HG02981 (cell line): ENCODE data around the gene MTPN.

ENCODE experiments used
- ATAC-seq: cut with Tn5 transposase; IDR thresholded peaks from one replicate; pipeline ENCODE4 v1.9.1; 2021; ENCODE audit warnings: mild to moderate bottlenecking, moderate library complexity; ENCODE audit not compliant: unreplicated experiment

The MTPN gene

GRCh38 chr7:135889823-135890222, 87.3 kb downstream of the MTPN start:
- no peak for ATAC-seq

GRCh38 chr7:135888740-135889139, 88.4 kb downstream of the MTPN start:
- ATAC-seq: no peak

GRCh38 chr7:135886345-135887132, 90.6 kb downstream of the MTPN start:
- no peak for ATAC-seq

GRCh38 chr7:135884495-135885232, 92.5 kb downstream of the MTPN start:
- ATAC-seq: no peak

GRCh38 chr7:135879233-135879632, 97.9 kb downstream of the MTPN start:
- ATAC-seq: no peak

GRCh38 chr7:135878284-135878683, 98.9 kb downstream of the MTPN start:
- ATAC-seq: no peak

GRCh38 chr7:135877805-135878204, 99.4 kb downstream of the MTPN start:
- ATAC-seq: peak; percentile 64
